Upper lobe of left lung (tissue), 6 donors: ENCODE measurements around the gene NIPBL. TPM values are rescaled to one million over a fixed set of nuclear protein-coding genes. Genes with fewer than 3 reads are reported as not detected.
"Not testable (repeated sequence)": the region's sequence is repeated elsewhere in the genome, so short reads cannot be mapped to it uniquely, and the experiment has no call there.

Experiments
- ATAC-seq, 2 donors: fragments of 200-7000 bp; cut with Tn5 transposase; one replicate each; pipeline ENCODE4 v1.9.1; 2022; ENCODE audit warnings: mild to moderate bottlenecking in 2 of 2, moderate library complexity in 2 of 2; ENCODE audit not compliant: low FRiP score in 2 of 2
- DNase-seq, 2 donors: peaks; one replicate each; pipeline ENCODE4 v3.0.0-alpha.2; 2019 to 2020
- H3K27ac ChIP-seq, 4 donors: fragments of 200-600 bp; sonication (generic); one replicate each; pipeline ENCODE4 v1.5.1; 2016 to 2019
- H3K27me3 ChIP-seq, 4 donors: fragments of 200-600 bp; sonication (generic); one replicate each; pipeline ENCODE4 v1.5.1; 2017 to 2019
- H3K36me3 ChIP-seq, 4 donors: fragments of 200-600 bp; sonication (generic); one replicate each; pipeline ENCODE4 v1.5.1; 2016 to 2019
- H3K4me1 ChIP-seq, 4 donors: fragments of 200-600 bp; sonication (generic); one replicate each; pipeline ENCODE4 v1.5.1; 2018 to 2019
- H3K4me3 ChIP-seq, 4 donors: fragments of 200-600 bp; sonication (generic); one replicate each; pipeline ENCODE4 v1.5.1; 2017 to 2019; ENCODE audit warnings: mild to moderate bottlenecking in 2 of 4, moderate library complexity in 1 of 4
- H3K9me3 ChIP-seq, 4 donors: fragments of 200-600 bp; sonication (generic); one replicate each; pipeline ENCODE4 v1.5.1; 2018 to 2019
- CTCF ChIP-seq, 6 experiments: fragments of 450-650 bp in 4 of 6; fragments of 200-600 bp in 2 of 6; sonication (generic) in 2 of 6; IDR thresholded peaks; one replicate each; pipeline ENCODE4 v1.5.1; 2016 to 2019; ENCODE audit warnings: antibody characterized with exemption in 6 of 6
- EP300 ChIP-seq, 4 donors: sonication (generic); formaldehyde crosslinking; IDR thresholded peaks; one replicate each; pipeline ENCODE4 v1.5.1; 2017; ENCODE audit warnings: antibody characterized with exemption in 4 of 4, control low read depth in 2 of 4
- POLR2A ChIP-seq, 4 donors: fragments of 450-650 bp; IDR thresholded peaks; one replicate each; pipeline ENCODE4 v1.5.1; 2016 to 2017; ENCODE audit warnings: antibody characterized with exemption in 4 of 4, mild to moderate bottlenecking in 2 of 4
- POLR2AphosphoS5 ChIP-seq, 2 donors: sonication (generic); formaldehyde crosslinking; IDR thresholded peaks; one replicate each; pipeline ENCODE4 v1.5.1; 2017; ENCODE audit warnings: antibody characterized with exemption in 2 of 2
- WGBS, 2 donors: methylation state at CpG; one replicate each; pipeline ENCODE4 v1.1.5; 2017 to 2018; 5-methylcytosine and 5-hydroxymethylcytosine counted together
- total RNA-seq, 6 donors: library from RNA; depleted of rRNA in 4 of 6; stranded (reverse); fragments of >200 nt in 4 of 6; gene quantifications; one replicate each; pipeline versions ENCODE4 v1.1.0 to v1.2.1, GENCODE V29; 2016 to 2021
- donor health status: DM: no; HTN: no; CAD: no; lungs with moderate emphysema.
- donor health status: DM: no; HTN: yes; CAD: no; lungs with severe emphysema.

Gene NIPBL
- total RNA-seq, 6 donors from 2014 or later = 39.2 to 75.2 (median 55.3) TPM

DNA sequence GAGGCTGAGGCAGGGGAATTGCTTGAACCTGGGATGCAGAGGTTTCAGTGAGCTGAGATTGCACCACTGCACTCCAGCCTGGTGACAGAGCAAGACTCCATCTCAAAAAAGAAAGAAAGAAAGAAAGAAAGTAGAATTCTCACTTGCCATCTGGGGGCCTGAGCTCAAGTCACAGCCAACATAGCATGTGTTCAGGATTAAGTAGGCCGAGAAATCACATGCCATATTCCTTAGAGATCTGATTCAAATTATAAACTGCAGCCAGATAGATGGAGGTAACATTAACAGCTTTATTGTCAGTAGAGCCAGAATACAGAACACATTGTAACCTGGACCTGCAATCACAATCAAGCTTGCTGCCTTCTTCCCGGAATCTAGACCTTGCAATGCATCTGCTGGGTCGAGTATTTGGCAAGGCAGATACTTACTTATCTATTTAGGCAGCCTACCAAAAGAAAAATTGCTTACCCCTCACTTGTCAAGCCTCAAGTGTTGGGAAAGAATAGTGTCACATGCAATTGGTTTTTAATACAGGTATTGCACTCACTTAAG lies 198.9 kb downstream of the NIPBL start:
- TF ChIP-seq POLR2A (IDR thresholded peaks at IDR 0.05) = no peak
- TF ChIP-seq EP300 (IDR thresholded peaks at IDR 0.05) = no peak
- no peak for TF ChIP-seq POLR2AphosphoS5 (IDR thresholded peaks at IDR 0.05)
- TF ChIP-seq CTCF (IDR thresholded peaks at IDR 0.05) = no peak
- DNase-seq (no peak), ATAC-seq (no peak)
- no peak overlapping the region for H3K4me3 ChIP-seq
- 90 to 92% methylated on average over 3 of the region's 3 CpGs for WGBS, 2 donors
- H3K9me3 ChIP-seq = no peaks in the 10 kb centered on the region
- H3K4me1 ChIP-seq = peaks cover 0 to 3% (median 1%) of the 10 kb centered on the region in 4 donors
- no peaks in the 10 kb centered on the region for H3K27me3 ChIP-seq
- peaks cover 0 to 22% (median 3%) of the 10 kb centered on the region in 4 donors for H3K36me3 ChIP-seq
- H3K27ac ChIP-seq = no peak overlapping the region

DNA sequence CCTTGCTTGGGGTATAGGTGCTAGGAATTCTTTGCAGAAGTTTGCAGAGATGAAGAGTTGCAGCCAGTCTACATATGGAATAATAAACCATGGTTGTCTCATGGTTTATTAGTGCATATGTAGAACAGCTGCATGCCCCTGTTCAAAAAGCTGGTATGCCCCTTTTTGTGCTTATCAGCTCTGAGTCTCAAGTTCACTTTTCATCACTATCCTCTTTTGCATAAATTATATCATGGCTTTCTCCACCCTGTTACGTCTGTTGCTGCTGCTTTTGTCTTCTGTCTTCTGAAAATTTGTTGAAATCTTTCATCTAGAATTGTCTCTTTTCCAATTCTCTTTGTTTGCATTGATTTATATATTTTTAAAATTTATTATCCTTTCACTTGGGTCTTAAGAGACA lies 200.6 kb downstream of the NIPBL start:
- no peak for ATAC-seq
- Histone ChIP-seq H3K27ac (no peak overlapping the region), H3K27me3 (no peaks in the 10 kb centered on the region), H3K4me1 (peaks cover 0 to 3% (median under 1%) of the 10 kb centered on the region in 4 donors), H3K4me3 (no peak overlapping the region), H3K36me3 (peaks cover 0 to 22% (median 3%) of the 10 kb centered on the region in 4 donors), H3K9me3 (no peaks in the 10 kb centered on the region)
- TF ChIP-seq CTCF (IDR thresholded peaks at IDR 0.05) (no peak), POLR2A (IDR thresholded peaks at IDR 0.05) (no peak), POLR2AphosphoS5 (IDR thresholded peaks at IDR 0.05) (no peak), EP300 (IDR thresholded peaks at IDR 0.05) (no peak)
- DNase-seq = no peak
- 82 to 91% methylated on average over 1 of the region's 1 CpG for WGBS, 2 donors

GRCh38 chr5:37080697-37081096 lies 204.1 kb downstream of the NIPBL start:
- H3K9me3 ChIP-seq = no peaks in the 10 kb centered on the region
- 93 to 96% methylated on average over 3 of the region's 3 CpGs for WGBS, 2 donors
- H3K27ac ChIP-seq = no peak overlapping the region
- no peaks in the 10 kb centered on the region for H3K27me3 ChIP-seq
- H3K36me3 ChIP-seq = peaks cover 0 to 22% (median 3%) of the 10 kb centered on the region in 4 donors
- TF ChIP-seq EP300 (IDR thresholded peaks at IDR 0.05) = no peak
- no peak for TF ChIP-seq POLR2A (IDR thresholded peaks at IDR 0.05)
- no peak for TF ChIP-seq CTCF (IDR thresholded peaks at IDR 0.05)
- no peak for TF ChIP-seq POLR2AphosphoS5 (IDR thresholded peaks at IDR 0.05)
- H3K4me3 ChIP-seq = no peak overlapping the region
- no peaks in the 10 kb centered on the region for H3K4me1 ChIP-seq
- DNase-seq (no peak), ATAC-seq (no peak)

- peaks cover 0 to 22% (median 3%) of the 10 kb centered on the region in 4 donors for H3K36me3 ChIP-seq
- not testable (repeated sequence) for DNase-seq, H3K4me3 ChIP-seq, H3K27me3 ChIP-seq, ATAC-seq, H3K9me3 ChIP-seq, H3K4me1 ChIP-seq, H3K27ac ChIP-seq
- WGBS, 2 donors = 46 to 52% methylated on average over 2 of the region's 2 CpGs
Measured at GRCh38 chr5:37082977-37083376, 206.4 kb downstream of the NIPBL start.

- DNase-seq, H3K4me3 ChIP-seq, H3K27ac ChIP-seq, H3K27me3 ChIP-seq, H3K9me3 ChIP-seq, H3K4me1 ChIP-seq, ATAC-seq, H3K36me3 ChIP-seq: not testable (repeated sequence)
- 70 to 81% methylated on average over 1 of the region's 1 CpG for WGBS, 2 donors
Measured at GRCh38 chr5:37086026-37086425, 209.5 kb downstream of the NIPBL start.

DNA sequence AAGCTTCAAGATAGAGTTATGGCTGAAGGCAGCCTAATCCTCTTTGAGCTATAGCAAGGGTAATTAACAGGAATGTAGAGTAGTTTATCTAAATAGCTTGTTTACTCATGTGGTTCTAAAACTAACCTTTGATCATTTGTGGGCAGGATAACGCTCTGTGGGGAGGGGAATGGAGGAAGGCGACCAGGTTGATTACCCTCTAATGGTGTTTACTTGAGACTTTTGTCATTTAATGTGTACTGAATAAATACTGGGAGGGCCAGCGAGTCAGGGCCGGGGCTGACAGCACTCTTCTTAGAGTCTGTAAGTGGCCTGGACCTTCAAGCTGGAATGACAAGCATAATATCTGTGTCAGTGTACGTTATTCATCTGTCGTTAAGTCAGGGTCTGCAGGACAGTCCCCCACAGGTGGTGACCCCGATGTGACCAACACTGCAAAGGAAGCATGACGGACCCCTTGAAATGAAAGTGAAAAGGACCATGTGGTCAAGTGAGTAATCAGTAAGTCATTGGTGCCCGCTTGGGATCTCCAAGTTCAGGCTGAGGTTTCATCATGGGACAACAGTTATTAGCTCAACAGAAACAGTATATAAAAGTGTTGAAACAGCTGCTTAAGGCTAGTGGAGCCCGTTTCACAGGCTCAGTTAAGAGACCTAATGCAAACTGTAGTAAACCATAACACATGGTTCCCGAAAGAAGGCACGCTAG lies 210.1 kb downstream of the NIPBL start:
- H3K36me3 ChIP-seq = no peaks in the 10 kb centered on the region
- no peak for DNase-seq
- TF ChIP-seq EP300 (IDR thresholded peaks at IDR 0.05) = no peak
- no peak overlapping the region for H3K4me3 ChIP-seq
- H3K27me3 ChIP-seq = no peaks in the 10 kb centered on the region
- no peak overlapping the region for H3K27ac ChIP-seq
- 83 to 88% methylated on average over 12 of the region's 12 CpGs for WGBS, 2 donors
- no peaks in the 10 kb centered on the region for H3K9me3 ChIP-seq
- no peaks in the 10 kb centered on the region for H3K4me1 ChIP-seq
- no peak for ATAC-seq
